ENCODE results near the gene RUNX2.

RUNX2 gene

GRCh38 chr6:45436544-45437438 is 108.7 kb downstream of the RUNX2 start:
- DNase-seq: no peak

- DNase-seq: no peak
These were observed 109.3 kb downstream of the RUNX2 start for GRCh38 chr6:45437439-45437815.

- DNase-seq: no peak
These were observed 110.0 kb downstream of the RUNX2 start for GRCh38 chr6:45438151-45438550.

- DNase-seq: no peak
These were observed 110.8 kb downstream of the RUNX2 start for GRCh38 chr6:45438849-45439406.

- DNase-seq: no peak
These were observed 111.3 kb downstream of the RUNX2 start for GRCh38 chr6:45439459-45439858.

GRCh38 chr6:45439861-45440388 is 111.8 kb downstream of the RUNX2 start:
- no peak for DNase-seq

DNA sequence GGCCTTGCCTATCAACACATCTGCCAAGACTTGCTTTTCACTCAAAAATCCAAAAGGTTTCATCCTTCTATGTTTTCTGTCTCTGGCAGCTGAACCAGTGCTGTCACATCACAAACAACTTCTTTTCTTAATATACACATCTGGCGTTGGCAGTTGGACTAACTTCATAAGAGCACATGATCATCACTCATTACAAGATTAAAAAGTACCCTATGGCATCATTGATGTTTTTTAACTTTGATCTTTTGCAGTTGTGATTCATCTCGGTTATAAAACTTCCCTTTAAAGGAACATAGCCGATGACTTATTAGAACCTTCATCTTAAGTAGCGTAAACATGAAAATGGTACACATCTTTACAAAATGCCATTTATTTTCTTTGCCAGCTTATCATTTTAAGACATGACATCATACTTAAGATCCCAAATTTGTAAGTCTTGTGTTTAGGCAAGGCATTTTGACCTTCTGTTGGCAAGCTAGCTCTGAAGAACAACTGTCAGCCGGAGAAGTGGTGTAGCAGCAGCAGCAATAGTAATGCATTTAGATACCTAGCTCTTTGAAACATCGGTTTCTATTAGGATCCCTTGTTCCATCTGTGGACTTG is 113.8 kb downstream of the RUNX2 start:
- no peak for DNase-seq

DNA sequence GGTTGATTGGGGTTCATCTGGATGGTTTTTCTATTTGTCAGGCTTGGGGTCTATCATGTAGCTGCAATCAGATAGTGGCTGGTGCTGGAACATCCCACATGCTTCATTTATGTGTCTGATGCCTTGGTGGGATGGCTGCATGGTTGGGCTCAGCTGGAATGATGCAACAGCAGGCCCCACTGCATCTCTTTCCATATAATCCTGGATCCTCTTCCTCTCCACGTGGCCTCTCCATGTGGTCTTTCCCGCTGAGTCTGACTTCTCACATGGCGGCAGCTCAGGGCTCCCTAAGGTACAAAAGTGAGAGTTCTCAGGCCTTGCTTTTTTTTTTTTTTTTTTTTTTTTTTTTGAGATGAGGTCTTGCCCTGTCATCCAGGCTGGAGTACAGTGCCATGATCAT is 114.6 kb downstream of the RUNX2 start:
- DNase-seq: no peak

DNA sequence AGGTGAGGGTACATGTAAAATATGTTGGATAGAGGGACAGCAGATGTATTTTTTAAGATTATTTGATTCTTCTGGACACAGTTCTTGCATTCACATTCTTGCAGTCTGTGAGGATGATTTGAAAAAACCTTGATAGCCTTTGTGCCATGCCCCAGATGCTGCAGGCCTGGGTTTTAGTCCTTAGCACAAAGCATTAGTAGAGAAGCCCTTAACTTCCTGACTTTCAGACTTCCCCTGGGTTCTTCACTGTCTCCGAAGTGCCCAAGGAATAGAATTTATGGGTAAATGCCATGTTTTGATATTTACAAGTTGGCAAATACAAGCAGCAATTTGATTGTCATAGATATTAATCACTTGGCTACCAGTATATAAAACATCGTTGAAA is 117.2 kb downstream of the RUNX2 start:
- DNase-seq: no peak

DNA sequence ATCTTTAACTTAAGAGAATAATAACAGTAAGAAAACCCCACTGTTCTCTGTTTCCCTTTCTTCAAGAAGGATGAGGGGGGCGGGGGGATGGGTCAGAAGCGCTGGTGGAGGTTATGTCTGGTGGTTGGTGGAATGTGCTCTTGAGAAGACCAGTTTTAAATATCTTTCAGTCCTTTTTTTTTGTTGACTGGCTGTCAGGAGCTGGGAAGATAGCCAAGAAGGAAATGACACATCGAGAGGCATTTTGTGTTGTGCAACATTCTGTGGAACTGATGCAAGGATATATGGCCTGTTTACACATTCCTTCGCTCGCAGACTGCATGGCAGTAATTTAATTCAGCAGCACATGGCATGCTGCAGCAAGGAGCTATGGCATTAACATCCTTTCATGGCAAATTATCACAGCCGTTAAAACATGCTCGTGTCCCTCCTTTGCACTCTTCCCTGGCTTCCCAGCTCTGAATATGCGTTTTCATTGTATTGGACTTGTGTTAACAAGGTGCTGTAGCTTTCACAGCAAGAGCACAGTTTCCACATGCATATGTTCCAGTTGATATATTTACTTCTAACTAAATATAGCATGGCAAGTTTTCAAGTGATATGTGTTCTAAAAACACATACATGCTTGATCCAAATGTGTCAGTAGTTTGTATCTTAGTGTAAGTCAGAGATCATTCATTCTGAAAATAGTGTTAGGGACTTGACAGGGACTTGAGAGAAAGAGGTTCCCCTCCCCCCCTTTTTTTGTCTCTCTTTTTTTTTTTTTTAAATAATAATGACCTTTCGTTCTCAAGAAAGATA is 117.8 kb downstream of the RUNX2 start:
- peak; percentile 48 for DNase-seq

GRCh38 chr6:45447005-45447404 is 118.9 kb downstream of the RUNX2 start:
- no peak for DNase-seq

- DNase-seq: no peak
These were observed 119.6 kb downstream of the RUNX2 start for GRCh38 chr6:45447716-45448115.

GRCh38 chr6:45448417-45449389 is 120.6 kb downstream of the RUNX2 start:
- no peak for DNase-seq

DNA sequence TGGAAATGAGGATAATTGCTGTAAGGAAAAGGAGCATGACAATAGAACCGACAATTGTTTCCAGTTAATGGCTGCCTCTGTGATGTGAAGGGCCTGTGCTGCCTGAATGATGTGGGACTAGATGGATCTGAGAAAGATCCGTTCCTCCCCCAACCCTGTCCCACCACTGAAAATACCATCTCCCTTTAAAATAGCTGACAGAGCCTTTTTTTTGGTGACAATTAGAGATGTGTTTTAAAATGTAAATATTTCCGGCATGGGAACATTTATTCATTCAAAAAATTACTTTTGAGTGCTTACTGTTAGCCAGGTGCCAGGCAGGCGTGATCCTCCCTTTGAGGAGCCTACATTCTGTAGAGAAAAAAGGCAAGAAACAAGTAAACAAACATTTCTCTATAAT is 122.0 kb downstream of the RUNX2 start:
- no peak for DNase-seq

- no peak for DNase-seq
These were observed 122.7 kb downstream of the RUNX2 start for GRCh38 chr6:45450831-45451230.

DNA sequence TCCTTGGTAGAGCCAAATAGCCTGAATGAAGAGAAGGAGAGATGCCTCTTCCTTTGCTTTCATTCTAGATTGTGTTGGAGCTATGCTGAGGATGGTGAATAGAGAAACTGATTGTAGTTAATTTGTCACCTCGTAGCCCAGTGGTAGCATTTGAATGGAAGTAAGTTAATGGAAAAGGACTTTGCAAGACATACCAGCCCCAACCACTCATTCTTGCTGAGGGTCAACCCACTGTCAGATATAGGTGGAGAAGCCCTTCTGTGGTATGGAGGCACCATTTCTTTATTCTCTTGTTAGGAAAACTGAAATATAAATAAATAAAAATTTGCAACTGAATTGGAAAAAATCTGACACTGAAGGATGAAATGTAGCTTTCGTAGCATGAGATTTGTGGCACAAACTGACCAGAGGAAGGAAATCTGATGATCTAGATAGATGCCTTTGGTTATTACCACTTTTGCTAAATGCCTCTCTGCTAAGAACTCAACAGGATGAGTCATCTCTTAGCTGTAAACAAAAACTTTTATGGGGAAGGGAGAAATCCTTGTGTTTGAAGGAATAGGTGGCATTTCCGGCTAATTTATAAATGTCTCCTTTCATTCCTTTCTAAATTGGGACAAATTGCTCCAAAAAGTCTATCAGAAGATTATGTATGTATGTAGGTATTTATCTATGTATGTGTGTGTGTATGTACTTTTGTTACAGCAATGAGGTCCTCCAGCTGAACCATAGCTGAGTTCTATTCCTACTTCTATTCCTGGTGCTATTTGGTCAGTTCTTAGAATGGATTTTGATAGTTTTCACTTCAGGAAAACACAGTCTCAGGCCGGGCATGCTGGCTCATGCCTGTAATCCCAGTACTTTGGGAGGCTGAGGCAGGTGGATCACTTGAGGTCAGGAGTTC is 126.1 kb downstream of the RUNX2 start:
- DNase-seq: no peak

GRCh38 chr6:45455408-45455807 is 127.3 kb downstream of the RUNX2 start:
- no peak for DNase-seq

DNA sequence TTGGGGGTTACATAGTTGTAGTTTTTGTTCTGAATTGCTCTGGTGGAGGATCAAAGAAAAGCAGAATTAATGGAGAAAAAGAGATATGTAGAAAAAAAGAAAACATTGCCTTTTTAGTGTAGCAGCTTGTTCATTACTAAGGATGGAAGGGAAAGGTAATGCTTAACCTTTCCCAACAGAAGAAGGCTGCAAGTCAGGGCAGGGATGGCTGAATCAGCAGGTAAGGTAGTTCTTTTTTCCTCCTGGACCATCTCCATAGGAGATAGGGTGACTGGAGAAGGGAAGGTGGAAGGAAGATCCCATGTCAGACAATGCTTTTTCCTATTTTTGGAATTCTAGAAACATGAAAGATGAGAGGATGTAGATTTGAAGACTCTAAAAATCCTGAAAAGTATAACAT is 129.0 kb downstream of the RUNX2 start:
- no peak for DNase-seq

- no peak for DNase-seq
These were observed 130.5 kb downstream of the RUNX2 start for GRCh38 chr6:45458672-45459071.

- no peak for DNase-seq
These were observed 132.0 kb downstream of the RUNX2 start for GRCh38 chr6:45460166-45460565.

- no peak for DNase-seq
These were observed 133.4 kb downstream of the RUNX2 start for GRCh38 chr6:45461486-45461885.

All from SHP77 treated with DMSO at 0.1 percent for 48 hours (cell line).